Small intestine (tissue), 7 donors: ENCODE data around the gene MAGI1. TPM values are rescaled to one million over a fixed set of nuclear protein-coding genes. Genes with fewer than 3 reads are reported as not detected.

ENCODE experiments used
- DNase-seq, 2 donors: peaks; one replicate each; pipeline versions ENCODE4 v3.0.0 to v3.0.0-alpha.2; 2013
- FAIRE-seq: peaks from 2 replicates; lab custom pipeline; 2012; peaks lifted over from hg19 to GRCh38; lab: Jason Lieb, UNC
- H3K27ac ChIP-seq, 3 donors: one replicate each; pipeline ENCODE4 v1.5.1; 2013; ENCODE audit warnings: low read length in 2 of 3, mild to moderate bottlenecking in 2 of 3, control low read depth in 1 of 3, inconsistent platforms in 1 of 3, low read depth in 1 of 3, moderate library complexity in 1 of 3
- H3K27me3 ChIP-seq, 3 donors: one replicate each; pipeline ENCODE4 v1.6.1; 2013; ENCODE audit warnings: low read length in 3 of 3, inconsistent platforms in 1 of 3; ENCODE audit not compliant: control insufficient read depth in 3 of 3, insufficient read depth in 3 of 3
- H3K36me3 ChIP-seq, 3 donors: one replicate each; pipeline ENCODE4 v1.6.1; 2013; ENCODE audit warnings: low read length in 3 of 3, inconsistent platforms in 1 of 3, low read depth in 1 of 3, mild to moderate bottlenecking in 1 of 3, moderate library complexity in 1 of 3; ENCODE audit not compliant: control insufficient read depth in 3 of 3, insufficient read depth in 2 of 3
- H3K4me1 ChIP-seq, 3 donors: one replicate each; pipeline ENCODE4 v1.6.1; 2013; ENCODE audit warnings: low read length in 2 of 3, inconsistent platforms in 1 of 3, low read depth in 1 of 3, mild to moderate bottlenecking in 1 of 3, moderate library complexity in 1 of 3; ENCODE audit not compliant: control insufficient read depth in 3 of 3, insufficient read depth in 2 of 3
- H3K4me3 ChIP-seq, 3 donors: one replicate each; pipeline ENCODE4 v1.5.1; 2013; ENCODE audit warnings: low read length in 3 of 3, control low read depth in 1 of 3, inconsistent platforms in 1 of 3, low read depth in 1 of 3, mild to moderate bottlenecking in 1 of 3, moderate library complexity in 1 of 3
- H3K9me3 ChIP-seq, 2 donors: one replicate each; pipeline ENCODE4 v1.6.1; 2013; ENCODE audit warnings: low read depth in 1 of 2, low read length in 1 of 2; ENCODE audit not compliant: control insufficient read depth in 2 of 2, insufficient read depth in 1 of 2
- WGBS, 3 donors: extraction: QIAGEN DNeasy Blood & Tissue Kit; methylation state at CpG; one replicate each; pipeline ENCODE4 v1.1.7; 2013; 5-methylcytosine and 5-hydroxymethylcytosine counted together
- polyA plus RNA-seq, 4 donors: library from polyadenylated mRNA; stranded (reverse) in 3 of 4; unstranded in 1 of 4; fragments of 200-250 nt in 3 of 4; fragments of 120-200 nt in 1 of 4; gene quantifications; one replicate each; pipeline versions ENCODE4 v1.2.1 to v1.2.3, GENCODE V29; 2013
- donor health status: healthy with polysubstance abuse.
- donor health status: control.
- donor health status: control.
- donor health status: Bipolar disorder and iron deficiency.
- donor health status: healthy.

The MAGI1 gene
- polyA plus RNA-seq, 4 donors, result 10.0 to 35.1 (median 12.6) TPM

GRCh38 chr3:65535260-65535659 lies 503.5 kb downstream of the MAGI1 start:
- FAIRE-seq, result no peak
- H3K4me1 ChIP-seq, result no peaks in the 10 kb centered on the region
- 64 to 81% (median 65%) methylated on average over 2 of the region's 2 CpGs for WGBS, 3 donors

GRCh38 chr3:65534805-65535204 lies 503.9 kb downstream of the MAGI1 start:
- H3K36me3 ChIP-seq, result no peaks in the 10 kb centered on the region
- WGBS, 3 donors, result 87 to 93% (median 87%) methylated on average over 3 of the region's 3 CpGs
- FAIRE-seq, result no peak

More at GRCh38 chr3:65535260-65535659, 503.5 kb downstream of the MAGI1 start:
- H3K9me3 ChIP-seq, result no peaks in the 10 kb centered on the region
- no peak for DNase-seq
- H3K4me3 ChIP-seq, result no peak overlapping the region
- no peaks in the 10 kb centered on the region for H3K36me3 ChIP-seq
- H3K27ac ChIP-seq, result no peak overlapping the region
- H3K27me3 ChIP-seq, result no peaks in the 10 kb centered on the region

GRCh38 chr3:65532749-65533148 lies 506.0 kb downstream of the MAGI1 start:
- H3K36me3 ChIP-seq, result no peaks in the 10 kb centered on the region
- no peak for FAIRE-seq
- 90 to 91% (median 91%) methylated on average over 6 of the region's 6 CpGs for WGBS, 3 donors

More at GRCh38 chr3:65534805-65535204, 503.9 kb downstream of the MAGI1 start:
- Histone ChIP-seq H3K9me3 (no peaks in the 10 kb centered on the region), H3K27me3 (no peaks in the 10 kb centered on the region), H3K4me3 (no peak overlapping the region), H3K4me1 (no peaks in the 10 kb centered on the region), H3K27ac (no peak overlapping the region)
- no peak for DNase-seq

GRCh38 chr3:65532215-65532614 lies 506.5 kb downstream of the MAGI1 start:
- Histone ChIP-seq H3K4me1 (no peaks in the 10 kb centered on the region), H3K36me3 (no peaks in the 10 kb centered on the region), H3K27ac (no peak overlapping the region), H3K4me3 (no peak overlapping the region), H3K27me3 (no peaks in the 10 kb centered on the region), H3K9me3 (no peaks in the 10 kb centered on the region)
- 88 to 96% (median 93%) methylated on average over 4 of the region's 4 CpGs for WGBS, 3 donors
- FAIRE-seq (no peak), DNase-seq (no peak)

More at GRCh38 chr3:65532749-65533148, 506.0 kb downstream of the MAGI1 start:
- H3K27ac ChIP-seq, result no peak overlapping the region
- DNase-seq, result no peak
- H3K27me3 ChIP-seq, result no peaks in the 10 kb centered on the region
- H3K4me1 ChIP-seq, result no peaks in the 10 kb centered on the region
- H3K4me3 ChIP-seq, result no peak overlapping the region
- H3K9me3 ChIP-seq, result no peaks in the 10 kb centered on the region

- no peak for FAIRE-seq
- WGBS, 3 donors, result 62 to 76% (median 64%) methylated on average over 1 of the region's 1 CpG
These were observed 507.2 kb downstream of the MAGI1 start for GRCh38 chr3:65531499-65531898.

GRCh38 chr3:65526656-65527055 lies 512.1 kb downstream of the MAGI1 start:
- Histone ChIP-seq H3K27me3 (no peaks in the 10 kb centered on the region), H3K36me3 (no peaks in the 10 kb centered on the region), H3K9me3 (no peaks in the 10 kb centered on the region), H3K4me1 (no peaks in the 10 kb centered on the region), H3K27ac (no peak overlapping the region), H3K4me3 (no peak overlapping the region)
- 70 to 78% (median 71%) methylated on average over 3 of the region's 3 CpGs for WGBS, 3 donors
- no peak for DNase-seq
- no peak for FAIRE-seq

More at GRCh38 chr3:65531499-65531898, 507.2 kb downstream of the MAGI1 start:
- Histone ChIP-seq H3K9me3 (no peaks in the 10 kb centered on the region), H3K27me3 (no peaks in the 10 kb centered on the region), H3K4me1 (no peaks in the 10 kb centered on the region), H3K36me3 (no peaks in the 10 kb centered on the region), H3K4me3 (no peak overlapping the region), H3K27ac (no peak overlapping the region)
- DNase-seq, result no peak

GRCh38 chr3:65524584-65524983 lies 514.1 kb downstream of the MAGI1 start:
- H3K36me3 ChIP-seq, result no peaks in the 10 kb centered on the region
- H3K27ac ChIP-seq, result no peak overlapping the region
- no peaks in the 10 kb centered on the region for H3K9me3 ChIP-seq
- H3K4me3 ChIP-seq, result no peak overlapping the region
- no peaks in the 10 kb centered on the region for H3K4me1 ChIP-seq
- 66 to 84% (median 73%) methylated on average over 4 of the region's 4 CpGs for WGBS, 3 donors
- no peak for DNase-seq
- FAIRE-seq, result no peak
- H3K27me3 ChIP-seq, result no peaks in the 10 kb centered on the region

GRCh38 chr3:65523878-65524277 lies 514.8 kb downstream of the MAGI1 start:
- FAIRE-seq, result no peak
- WGBS, 3 donors, result 75 to 86% (median 82%) methylated on average over 4 of the region's 4 CpGs

GRCh38 chr3:65521032-65521431 lies 517.7 kb downstream of the MAGI1 start:
- WGBS, 3 donors, result 17 to 52% (median 26%) methylated on average over 2 of the region's 2 CpGs
- H3K4me1 ChIP-seq, result no peaks in the 10 kb centered on the region
- H3K9me3 ChIP-seq, result no peaks in the 10 kb centered on the region
- DNase-seq (peak in 1 of 2 donors; percentile 17), FAIRE-seq (no peak)
- H3K27ac ChIP-seq, result no peak overlapping the region
- H3K4me3 ChIP-seq, result no peak overlapping the region
- no peaks in the 10 kb centered on the region for H3K36me3 ChIP-seq
- no peaks in the 10 kb centered on the region for H3K27me3 ChIP-seq

More at GRCh38 chr3:65523878-65524277, 514.8 kb downstream of the MAGI1 start:
- Histone ChIP-seq H3K9me3 (no peaks in the 10 kb centered on the region), H3K4me1 (no peaks in the 10 kb centered on the region), H3K27me3 (no peaks in the 10 kb centered on the region), H3K36me3 (no peaks in the 10 kb centered on the region), H3K27ac (no peak overlapping the region), H3K4me3 (no peak overlapping the region)
- no peak for DNase-seq
